ENCODE results near the gene JAKMIP3. TPM values are rescaled to one million over a fixed set of nuclear protein-coding genes. Genes with fewer than 3 reads are reported as not detected.

Gene JAKMIP3
- total RNA-seq, 4 donors from 2014 or later: 0.24 to 0.67 (median 0.51) TPM

DNA sequence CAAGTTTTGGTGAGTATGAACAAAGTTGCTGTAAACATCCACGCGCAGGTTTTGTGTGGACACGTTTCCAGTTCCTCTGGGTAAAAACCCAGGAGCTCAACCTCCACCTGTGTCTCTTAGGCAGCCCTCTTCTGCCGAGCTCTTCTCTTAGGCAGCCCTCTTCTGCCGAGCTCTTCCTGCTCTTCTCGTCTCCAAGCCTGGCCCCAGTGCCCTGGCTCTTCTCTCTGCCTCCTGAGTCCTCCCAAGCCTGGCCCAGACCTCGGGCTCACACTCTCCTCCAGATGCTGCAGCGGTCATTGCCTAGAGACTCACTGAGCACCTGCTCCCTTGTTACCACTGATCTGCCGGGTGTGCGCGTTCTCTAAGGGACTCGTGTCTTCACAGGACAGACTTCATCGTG is 45.3 kb upstream of the JAKMIP3 start:
- Histone ChIP-seq H3K4me1 (peaks cover 0 to 7% of the 10 kb centered on the region in 2 donors), H3K4me3 (no peak overlapping the region), H3K27me3 (peaks cover 0 to 17% (median 0%) of the 10 kb centered on the region in 3 donors), H3K36me3 (no peaks in the 10 kb centered on the region), H3K27ac (no peak overlapping the region), H3K9me3 (no peaks in the 10 kb centered on the region)
- TF ChIP-seq, protein P1, sequence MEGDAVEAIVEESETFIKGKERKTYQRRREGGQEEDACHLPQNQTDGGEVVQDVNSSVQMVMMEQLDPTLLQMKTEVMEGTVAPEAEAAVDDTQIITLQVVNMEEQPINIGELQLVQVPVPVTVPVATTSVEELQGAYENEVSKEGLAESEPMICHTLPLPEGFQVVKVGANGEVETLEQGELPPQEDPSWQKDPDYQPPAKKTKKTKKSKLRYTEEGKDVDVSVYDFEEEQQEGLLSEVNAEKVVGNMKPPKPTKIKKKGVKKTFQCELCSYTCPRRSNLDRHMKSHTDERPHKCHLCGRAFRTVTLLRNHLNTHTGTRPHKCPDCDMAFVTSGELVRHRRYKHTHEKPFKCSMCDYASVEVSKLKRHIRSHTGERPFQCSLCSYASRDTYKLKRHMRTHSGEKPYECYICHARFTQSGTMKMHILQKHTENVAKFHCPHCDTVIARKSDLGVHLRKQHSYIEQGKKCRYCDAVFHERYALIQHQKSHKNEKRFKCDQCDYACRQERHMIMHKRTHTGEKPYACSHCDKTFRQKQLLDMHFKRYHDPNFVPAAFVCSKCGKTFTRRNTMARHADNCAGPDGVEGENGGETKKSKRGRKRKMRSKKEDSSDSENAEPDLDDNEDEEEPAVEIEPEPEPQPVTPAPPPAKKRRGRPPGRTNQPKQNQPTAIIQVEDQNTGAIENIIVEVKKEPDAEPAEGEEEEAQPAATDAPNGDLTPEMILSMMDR (IDR thresholded peaks at IDR 0.05 in 4 of 5, conservative IDR thresholded peaks at IDR 0.05 in 1 of 5): no peak
- no peak for TF ChIP-seq POLR2A (IDR thresholded peaks at IDR 0.05)
- DNase-seq: no peak
- ATAC-seq: no peak
- intact Hi-C loops (cut with DNase I; ENCODE audit: low total_unique reads) (loop anchor here (5.0 kb wide), 2 partner anchors 58 to 122 kb away; no protein-coding TSS in a partner anchor), in situ Hi-C loops (cut with MboI; ENCODE audit: low sequenced_read_pairs in 4 of 4) (loop anchor here (5.0 kb wide), 1 partner anchor 133 kb away; no protein-coding TSS in a partner anchor)

DNA sequence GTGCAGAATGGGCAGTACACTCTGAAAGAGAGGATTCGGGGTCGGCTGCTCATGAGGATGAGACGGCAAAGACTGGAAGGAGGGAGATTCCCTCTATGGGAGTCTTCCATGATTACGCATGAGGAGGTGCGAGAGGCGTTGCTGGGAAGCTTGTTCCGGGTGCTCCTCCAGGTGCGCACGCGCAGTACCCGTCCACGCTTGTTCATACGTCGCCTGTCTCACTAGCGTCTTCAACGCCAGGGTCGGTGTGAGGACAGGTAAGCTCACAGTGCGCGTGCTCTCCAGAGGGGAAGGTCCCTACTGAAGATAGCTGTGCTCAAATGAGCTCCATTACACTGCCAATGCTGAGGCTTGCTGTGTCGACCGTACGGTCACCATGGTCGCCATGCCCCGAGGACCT is 44.7 kb upstream of the JAKMIP3 start:
- no peak overlapping the region for H3K27ac ChIP-seq
- intact Hi-C loops (cut with DNase I; ENCODE audit: low total_unique reads) (loop anchor here (5.0 kb wide), 2 partner anchors 59 to 121 kb away; no protein-coding TSS in a partner anchor), in situ Hi-C loops (cut with MboI; ENCODE audit: low sequenced_read_pairs in 4 of 4) (loop anchor here (5.0 kb wide), 1 partner anchor 134 kb away; no protein-coding TSS in a partner anchor)
- H3K27me3 ChIP-seq: peaks cover 0 to 23% (median 0%) of the 10 kb centered on the region in 3 donors
- TF ChIP-seq, protein P1 (IDR thresholded peaks at IDR 0.05 in 4 of 5, conservative IDR thresholded peaks at IDR 0.05 in 1 of 5): no peak
- TF ChIP-seq POLR2A (IDR thresholded peaks at IDR 0.05): no peak
- H3K9me3 ChIP-seq: no peaks in the 10 kb centered on the region
- peaks cover 0 to 7% of the 10 kb centered on the region in 2 donors for H3K4me1 ChIP-seq
- no peaks in the 10 kb centered on the region for H3K36me3 ChIP-seq
- DNase-seq (no peak), ATAC-seq (no peak)
- no peak overlapping the region for H3K4me3 ChIP-seq

DNA sequence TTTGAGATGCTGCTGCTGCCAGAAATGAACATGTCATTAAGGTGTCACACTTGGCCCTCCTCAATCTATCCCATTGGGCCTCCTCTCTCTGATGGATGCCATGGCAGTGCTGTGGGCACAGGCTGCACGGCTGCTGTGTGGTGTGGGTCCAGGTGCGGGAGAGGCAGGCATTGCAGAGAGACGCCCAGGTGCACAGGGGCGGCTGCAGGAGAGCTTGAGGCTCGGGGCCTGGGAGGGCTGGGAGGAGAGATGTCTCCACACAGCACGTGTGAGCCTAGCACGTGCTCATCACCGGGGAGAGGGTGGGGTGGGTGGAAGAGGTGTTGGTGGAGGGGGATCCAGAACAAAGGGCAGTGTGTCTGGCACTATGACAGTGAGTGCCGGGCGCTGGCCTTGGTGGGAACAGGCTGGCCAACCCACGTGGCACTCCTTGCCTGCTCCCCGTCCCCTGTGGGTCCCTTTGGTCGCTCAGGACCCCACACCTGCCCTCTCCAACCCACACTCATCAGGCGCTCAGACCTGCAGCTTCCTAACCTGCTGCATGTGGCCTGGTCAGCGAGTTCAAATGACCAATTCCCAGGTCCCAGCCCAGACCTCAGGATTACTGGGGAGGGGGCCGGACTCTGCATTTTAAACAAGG is 44.1 kb upstream of the JAKMIP3 start:
- H3K27ac ChIP-seq: no peak overlapping the region
- no peaks in the 10 kb centered on the region for H3K9me3 ChIP-seq
- DNase-seq (no peak), ATAC-seq (no peak)
- no peak overlapping the region for H3K4me3 ChIP-seq
- peaks cover 0 to 7% of the 10 kb centered on the region in 2 donors for H3K4me1 ChIP-seq
- intact Hi-C loops (cut with DNase I; ENCODE audit: low total_unique reads): loop anchor here (5.0 kb wide), 2 partner anchors 59 to 121 kb away; no protein-coding TSS in a partner anchor
- no peaks in the 10 kb centered on the region for H3K36me3 ChIP-seq
- in situ Hi-C loops (cut with MboI; ENCODE audit: low sequenced_read_pairs in 4 of 4): loop anchor here (5.0 kb wide), 1 partner anchor 134 kb away; no protein-coding TSS in a partner anchor
- H3K27me3 ChIP-seq: peaks cover 0 to 23% (median 0%) of the 10 kb centered on the region in 3 donors
- TF ChIP-seq, protein P1 (IDR thresholded peaks at IDR 0.05 in 4 of 5, conservative IDR thresholded peaks at IDR 0.05 in 1 of 5): no peak
- TF ChIP-seq POLR2A (IDR thresholded peaks at IDR 0.05): no peak

DNA sequence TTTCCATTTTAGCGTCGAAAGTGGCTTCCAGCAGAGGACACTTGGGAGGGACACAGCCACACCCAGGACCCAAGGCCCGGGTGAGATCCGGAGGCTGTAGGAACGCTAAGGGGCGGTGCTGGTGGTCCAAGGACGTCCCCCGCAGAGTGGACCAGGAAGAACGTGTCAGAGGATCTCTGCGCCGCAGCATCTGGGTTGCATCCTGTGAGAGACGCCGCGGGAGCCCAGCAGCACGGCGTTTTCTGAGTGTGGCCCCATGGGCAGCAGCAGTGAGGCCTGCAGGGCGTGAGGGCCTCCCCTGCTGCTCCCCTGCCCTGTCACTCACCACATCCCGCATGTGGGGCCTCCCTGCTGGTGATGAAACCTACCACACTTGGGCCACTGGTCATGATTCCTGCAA is 43.5 kb upstream of the JAKMIP3 start:
- Histone ChIP-seq H3K27me3 (peaks cover 0 to 23% (median 2%) of the 10 kb centered on the region in 3 donors), H3K9me3 (no peaks in the 10 kb centered on the region), H3K27ac (no peak overlapping the region), H3K4me3 (no peak overlapping the region), H3K36me3 (no peaks in the 10 kb centered on the region), H3K4me1 (peaks cover 0 to 7% of the 10 kb centered on the region in 2 donors)
- in situ Hi-C loops (cut with MboI; ENCODE audit: low sequenced_read_pairs in 4 of 4): loop anchor here (5.0 kb wide), 1 partner anchor 135 kb away; no protein-coding TSS in a partner anchor
- DNase-seq (no peak), ATAC-seq (no peak)
- TF ChIP-seq, protein P1 (IDR thresholded peaks at IDR 0.05 in 4 of 5, conservative IDR thresholded peaks at IDR 0.05 in 1 of 5): no peak
- TF ChIP-seq POLR2A (IDR thresholded peaks at IDR 0.05): no peak
- intact Hi-C loops (cut with DNase I; ENCODE audit: low total_unique reads): loop anchor here (5.0 kb wide), 2 partner anchors 60 to 120 kb away; no protein-coding TSS in a partner anchor
